K562 (cell line): ENCODE data around the gene DDX20. TPM values are rescaled to one million over a fixed set of nuclear protein-coding genes. Genes with fewer than 3 reads are reported as not detected.
A peak's percentile ranks its signal among the peaks of the same experiment; 100 is the strongest.

Experiments
- ATAC-seq: fragments of 200-7000 bp; cut with Tn5 transposase; 3 replicates; pipeline ENCODE4 v1.9.1; 2020; ENCODE audit warnings: moderate library complexity
- BruUV-seq: library from RNA; stranded (reverse); fragments of 400-500 nt; replicated peaks from 2 replicates; lab custom pipeline; 2021; lab: Mats Ljungman, UMichigan
- CTCF ChIA-PET: fragments of 300-600 bp; formaldehyde crosslinking; extraction: SDS; loops from one replicate; lab custom pipeline; 2021; ENCODE audit warnings: low intra/inter-chr PET ratio; lab: Yijun Ruan, JAX
- POLR2A ChIA-PET: fragments of 300-600, 350-650 bp; sonication (Branson Sonifier 250); formaldehyde crosslinking; extraction: SDS; loops from one replicate; lab custom pipeline; 2021; ENCODE audit warnings: antibody characterized with exemption, inconsistent platforms; lab: Yijun Ruan, JAX
- DNase-seq, 4 experiments: peaks; one replicate each; pipeline versions ENCODE4 v3.0.0 to v3.0.0-alpha.2; 2011 to 2018; ENCODE audit warnings: low spot score in 3 of 4, mixed read lengths in 3 of 4; ENCODE audit errors: extremely low read depth in 1 of 4
- FAIRE-seq: peaks from 2 replicates; lab custom pipeline; 2011; peaks lifted over from hg19 to GRCh38; lab: Jason Lieb, UNC
- H2AFZ ChIP-seq: 2 replicates; pipeline ENCODE4 v1.6.0; 2011; ENCODE audit warnings: low read depth, low read length, control low read depth, inconsistent platforms
- H3K27ac ChIP-seq: fragments of 200-600 bp; 3 replicates; pipeline ENCODE4 v1.8.0; 2011; ENCODE audit warnings: low read depth, mild to moderate bottlenecking, control low read depth, inconsistent platforms, low read length, moderate library complexity, mixed read lengths; ENCODE audit errors: extremely low read depth
- H3K27me3 ChIP-seq, 2 experiments: fragments of 300-600 bp in 1 of 2; 2 replicates in 1 of 2; 3 replicates in 1 of 2; pipeline versions ENCODE4 v1.6.0 to v1.8.0; 2011; ENCODE audit warnings: inconsistent platforms in 2 of 2, low read length in 2 of 2, mild to moderate bottlenecking in 1 of 2, mixed read lengths in 1 of 2, moderate library complexity in 1 of 2; ENCODE audit not compliant: control insufficient read depth in 2 of 2, insufficient read depth in 2 of 2
- H3K36me3 ChIP-seq: fragments of 300-600 bp; 3 replicates; pipeline ENCODE4 v1.8.0; 2011; ENCODE audit warnings: mild to moderate bottlenecking, low read length, inconsistent platforms; ENCODE audit not compliant: control insufficient read depth, insufficient read depth
- H3K4me1 ChIP-seq, 2 experiments: fragments of 200-600 bp in 1 of 2; replicated peaks in 1 of 2; 2 replicates in 1 of 2; 3 replicates in 1 of 2; pipeline versions ENCODE4 v1.5.1 to v1.8.0; 2011; ENCODE audit warnings: inconsistent platforms in 2 of 2, low read length in 2 of 2, mild to moderate bottlenecking in 1 of 2, mixed read lengths in 1 of 2, moderate library complexity in 1 of 2; ENCODE audit not compliant: control insufficient read depth in 2 of 2, insufficient read depth in 2 of 2
- H3K4me2 ChIP-seq: 2 replicates; pipeline ENCODE4 v1.6.1; 2011; ENCODE audit warnings: low read length, control low read depth, inconsistent platforms, mixed read lengths; ENCODE audit not compliant: insufficient read depth
- H3K4me3 ChIP-seq: fragments of 200-600 bp; sonication (generic), shearing (Covaris generic); 2 replicates; pipeline ENCODE4 v1.5.1; 2016; ENCODE audit warnings: control low read depth, inconsistent platforms
- H3K79me2 ChIP-seq: fragments of 200-600 bp; 3 replicates; pipeline ENCODE4 v1.8.0; 2011; ENCODE audit warnings: low read length, inconsistent platforms; ENCODE audit not compliant: control insufficient read depth, insufficient read depth
- H3K9ac ChIP-seq, 2 experiments: 2 replicates each; pipeline versions ENCODE4 v1.6.0 to v1.6.1; 2011; ENCODE audit warnings: low read depth in 2 of 2, low read length in 2 of 2, control low read depth in 1 of 2, inconsistent platforms in 1 of 2, mild to moderate bottlenecking in 1 of 2, mixed read lengths in 1 of 2; ENCODE audit not compliant: insufficient read depth in 1 of 2
- H3K9me1 ChIP-seq: one replicate; pipeline ENCODE4 v1.6.0; 2011; ENCODE audit warnings: inconsistent platforms, mild to moderate bottlenecking, low read length, moderate library complexity; ENCODE audit not compliant: control insufficient read depth, insufficient read depth
- H3K9me3 ChIP-seq: replicated peaks from 2 replicates; pipeline ENCODE4 v1.5.1; 2011; ENCODE audit warnings: low read depth, low read length, inconsistent platforms; ENCODE audit not compliant: control insufficient read depth, insufficient read depth
- H4K20me1 ChIP-seq: replicated peaks from 2 replicates; pipeline ENCODE4 v1.6.1; 2011; ENCODE audit warnings: low read length, inconsistent platforms, mixed read lengths; ENCODE audit not compliant: control insufficient read depth, insufficient read depth
- CC2D1A ChIP-seq: fragments of 450-650 bp; IDR thresholded peaks from 2 replicates; pipeline ENCODE4 v1.6.1; 2017; ENCODE audit warnings: mild to moderate bottlenecking
- PTBP1 ChIP-seq: fragments of 200-400 bp; formaldehyde crosslinking; IDR thresholded peaks from 2 replicates; pipeline ENCODE4 v1.6.1; 2017; ENCODE audit warnings: low read depth, low read length
- SMC3 ChIP-seq: conservative IDR thresholded peaks from 2 replicates; pipeline ENCODE4 v1.6.1; 2011; ENCODE audit warnings: low read depth, low read length, improper control_type of control experiment; ENCODE audit not compliant: insufficient read depth
- ZBTB17 ChIP-seq: fragments of 450-650 bp; formaldehyde crosslinking; IDR thresholded peaks from 2 replicates; pipeline ENCODE4 v1.4.0; 2020; ENCODE audit warnings: mild to moderate bottlenecking
- ZKSCAN3 ChIP-seq: fragments of 250-450 bp; sonication (Bioruptor Pico); IDR thresholded peaks from 2 replicates; pipeline ENCODE4 v1.4.0; 2020
- ZNF143 ChIP-seq: sonication (generic); formaldehyde crosslinking; IDR thresholded peaks from 2 replicates; pipeline ENCODE4 v1.9.0; 2022; ENCODE audit warnings: mild to moderate bottlenecking, missing genetic modification reagents
- WGBS: fragments of 100-300 bp; shearing (Covaris generic); methylation state at CpG from one replicate; pipeline ENCODE4 v1.1.6; 2016; ENCODE audit warnings: low coverage, mixed read lengths; ENCODE audit not compliant: insufficient coverage; ENCODE audit errors: missing lambda C conversion rate; 5-methylcytosine and 5-hydroxymethylcytosine counted together
- in situ Hi-C: fragments of 300-500 bp; cut with MboI; formaldehyde crosslinking; loops from 4 replicates; pipeline ENCODE4 v1.15.0; 2018; ENCODE audit warnings: inconsistent platforms, mixed read lengths
- intact Hi-C: fragments of 100-400 bp; cut with micrococcal nuclease; formaldehyde crosslinking; loops from 2 replicates; pipeline ENCODE4 v1.14.2; 2022
- polyA plus RNA-seq, 8 experiments: library from polyadenylated mRNA; depleted of rRNA in 4 of 8; stranded (reverse) in 5 of 8; unstranded in 3 of 8; fragments of >200 nt; fragmentation: Nextera tagmentation in 2 of 8; fragmentation: Illumina TruSeq in 1 of 8; extraction: Ambion mirVana in 2 of 8; extraction: Trizol in 1 of 8; gene quantifications; 2 replicates each; pipeline versions ENCODE4 v1.2.1 to v1.2.3, GENCODE V29; 2011 to 2014; ENCODE audit warnings: inconsistent platforms in 1 of 8, missing spikeins in 1 of 8
- total RNA-seq, 7 experiments: library from RNA; depleted of rRNA in 6 of 7; stranded (reverse); fragments of >200 nt in 6 of 7; fragmentation: Illumina TruSeq in 2 of 7; extraction: Trizol in 2 of 7; gene quantifications; 2 replicates each; pipeline versions ENCODE4 v1.2.1 to v1.2.3, GENCODE V29; 2011 to 2021; ENCODE audit warnings: low replicate concordance in 1 of 7

DDX20 gene
- total and polyA plus RNA-seq, 9 of the 15 experiments (the other 6 are each of a cell fraction or from before 2014, with no cell fraction given), result 8.3 to 33.4 (median 24.5) TPM

DNA sequence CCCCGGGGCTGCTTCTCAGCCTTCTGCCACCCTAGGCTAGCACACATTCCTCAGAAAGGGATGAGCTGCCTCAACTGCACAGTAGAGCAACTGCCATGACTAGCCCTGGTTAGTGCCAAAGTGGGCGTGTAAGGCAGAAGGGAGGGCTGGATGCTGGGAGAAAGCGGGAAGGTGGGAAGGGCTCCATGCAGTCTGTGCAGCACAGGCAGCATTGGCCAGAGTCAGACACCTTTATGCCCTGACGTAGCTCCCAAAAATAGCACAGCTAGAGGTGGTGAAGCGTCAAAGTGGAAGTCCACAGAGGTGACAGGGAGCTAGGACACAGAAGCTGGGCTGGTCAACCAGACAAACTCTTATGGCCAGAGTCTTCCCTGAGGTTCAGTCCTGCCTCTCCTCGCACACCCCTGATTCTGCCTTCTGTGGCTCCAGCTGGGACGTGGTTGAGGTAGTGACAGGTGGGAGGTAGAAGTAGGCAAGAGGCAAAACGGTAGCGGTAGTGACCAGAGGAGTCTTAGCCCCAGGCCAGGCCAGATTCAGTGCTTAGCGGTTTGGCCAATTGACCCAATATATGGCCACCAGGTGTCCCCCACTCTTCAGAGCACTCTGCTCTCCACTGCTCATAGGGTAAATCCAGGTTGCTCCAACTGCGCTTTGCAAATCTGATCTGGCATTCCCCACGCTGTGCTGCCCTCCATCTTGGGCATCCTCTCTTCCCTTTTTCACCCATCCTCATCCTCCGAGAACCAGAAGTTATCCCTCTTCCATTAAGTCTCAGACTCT lies 45.6 kb downstream of the DDX20 start (continued):
- TF ChIP-seq ZNF143 (CRISPR knock-in tag), result no peak
- TF ChIP-seq SMC3, result 0 out of 2 replicates have a peak, but pooled peaks have one; percentile 26

DNA sequence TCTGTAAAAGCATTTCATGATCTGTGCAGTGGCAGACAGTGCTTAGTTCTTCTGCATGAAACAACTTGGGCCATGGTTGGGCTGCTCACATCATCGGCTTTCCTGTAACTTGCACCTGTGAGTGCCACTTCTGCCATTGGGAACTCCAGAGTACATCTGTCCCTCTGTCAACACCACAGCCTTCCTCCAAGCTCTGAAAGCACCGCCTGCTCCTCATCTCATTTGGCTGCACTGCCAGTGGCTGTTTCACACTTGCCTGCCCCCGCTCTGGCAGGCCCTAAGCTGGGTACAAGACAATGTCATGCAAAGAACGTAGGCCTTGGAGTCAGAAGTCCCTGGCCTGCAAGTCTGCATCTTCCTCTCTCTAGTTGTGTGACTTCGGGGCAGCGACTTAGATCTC lies 46.4 kb downstream of the DDX20 start:
- Histone ChIP-seq H3K36me3 (no peaks in the 10 kb centered on the region), H3K4me1 (no peaks in the 10 kb centered on the region), H3K27me3 (peaks cover 48 to 74% of the 10 kb centered on the region in 2 experiments; a peak in 4 of 5 replicates), H3K4me3 (no peak overlapping the region), H3K9me3 (no peaks in the 10 kb centered on the region), H3K27ac (no peak overlapping the region), H3K4me2 (no peak overlapping the region), H4K20me1 (no peaks in the 10 kb centered on the region; the same call in none of the 2 replicates), H2AFZ (no peak overlapping the region), H3K9me1 (no peaks in the 10 kb centered on the region), H3K79me2 (no peaks in the 10 kb centered on the region), H3K9ac (no peak overlapping the region)
- intact Hi-C loops (loop anchor here (5.0 kb wide), 1 partner anchor 60 kb away; no protein-coding TSS in a partner anchor), in situ Hi-C loops (no loop called here)
- DNase-seq (no peak), ATAC-seq (no peak), FAIRE-seq (no peak)
- no TSS peak for BruUV-seq
- CTCF ChIA-PET, result no interaction called here
- no peak for TF ChIP-seq CC2D1A
- no peak for TF ChIP-seq ZKSCAN3 (CRISPR knock-in tag)
- no peak for TF ChIP-seq PTBP1
- TF ChIP-seq ZBTB17 (CRISPR knock-in tag), result no peak
- POLR2A ChIA-PET, result interaction anchor here (0.6 kb wide), 1 partner anchor 321 kb away, joined by 3 read pairs; no protein-coding TSS in a partner anchor
- under 1% methylated on average over 6 of the region's 6 CpGs for WGBS
